Epithelial cell of alveolus of lung (primary cell): ENCODE data around the gene UNC93A. TPM values are rescaled to one million over a fixed set of nuclear protein-coding genes. Genes with fewer than 3 reads are reported as not detected.

ENCODE experiments used
- total RNA-seq: library from RNA; depleted of rRNA; stranded (reverse); fragments of >200 nt; gene quantifications from 2 replicates; pipeline ENCODE4 v1.2.1, GENCODE V29; 2015

The UNC93A gene
- total RNA-seq, result not detected in 2 replicates

DNA sequence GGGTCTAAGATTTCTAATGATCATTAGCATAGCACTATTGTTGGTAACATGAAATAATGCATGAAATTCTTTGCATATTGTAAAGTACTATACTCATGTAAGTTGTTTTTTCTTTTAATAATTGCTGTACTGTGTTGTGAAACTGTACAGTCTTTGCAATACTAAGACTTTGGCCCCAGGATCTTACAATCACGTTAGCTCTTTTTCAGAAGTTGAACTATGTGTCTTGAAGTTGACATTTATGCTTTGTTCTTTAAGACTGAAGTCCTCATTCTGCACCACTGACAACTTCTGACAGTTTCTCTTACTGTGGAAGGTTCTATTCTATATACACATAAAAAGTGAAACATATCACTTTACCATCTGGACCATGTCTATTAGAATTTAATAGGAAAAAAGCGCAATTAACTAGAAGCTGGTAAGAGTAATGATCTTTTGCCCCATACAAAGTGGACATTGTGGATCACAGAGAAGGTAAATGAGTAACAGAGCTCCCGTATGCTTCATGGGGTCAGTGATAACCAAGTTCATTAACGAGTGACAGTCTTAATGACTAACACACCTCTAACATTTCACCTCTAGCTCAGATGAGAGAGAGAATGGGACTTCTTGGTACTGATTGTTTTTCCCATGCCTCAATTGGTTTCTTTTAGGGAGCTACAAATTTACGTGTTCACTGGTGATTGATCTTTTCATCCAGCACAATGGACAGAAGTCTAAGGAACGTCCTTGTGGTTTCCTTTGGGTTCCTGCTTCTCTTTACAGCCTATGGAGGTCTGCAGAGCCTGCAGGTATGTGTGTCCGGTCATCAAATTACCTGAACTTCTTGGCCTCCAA lies at the start of gene UNC93A:
Gene UNC93A, plus strand, starts transcription at position 530 of the 837 bp plus-strand sequence. Its CDS starts 175 bp downstream, at position 705.

Other genes starting within 250 kb of the UNC93A start
- not detected in 2 replicates for gene CCR6, start 168.2 kb upstream of the UNC93A start, total RNA-seq
- gene GPR31, start 133.3 kb upstream of the UNC93A start, total RNA-seq, result not detected in 2 replicates
- gene TTLL2, start 33.8 kb downstream of the UNC93A start, total RNA-seq, result not detected in 2 replicates